PC-3 (cell line): ENCODE results near the gene HSPB8.

ENCODE experiments used
- CTCF ChIP-seq: fragments of 300-600 bp; sonication (generic); conservative IDR thresholded peaks from 2 replicates; pipeline ENCODE4 v1.5.1; 2017; ENCODE audit warnings: antibody characterized with exemption, low read depth, mild to moderate bottlenecking, low read length
- EZH2 ChIP-seq: fragments of 300-600 bp; sonication (generic); IDR thresholded peaks from one replicate; pipeline ENCODE4 v1.6.1; 2017; ENCODE audit warnings: antibody characterized with exemption, mild to moderate bottlenecking, low read length; ENCODE audit not compliant: unreplicated experiment
- EZH2phosphoT487 ChIP-seq: fragments of 300-600 bp; sonication (generic); IDR thresholded peaks from 2 replicates; pipeline ENCODE4 v1.6.1; 2018; ENCODE audit warnings: mild to moderate bottlenecking, antibody characterized with exemption, low read length, borderline replicate concordance

DNA sequence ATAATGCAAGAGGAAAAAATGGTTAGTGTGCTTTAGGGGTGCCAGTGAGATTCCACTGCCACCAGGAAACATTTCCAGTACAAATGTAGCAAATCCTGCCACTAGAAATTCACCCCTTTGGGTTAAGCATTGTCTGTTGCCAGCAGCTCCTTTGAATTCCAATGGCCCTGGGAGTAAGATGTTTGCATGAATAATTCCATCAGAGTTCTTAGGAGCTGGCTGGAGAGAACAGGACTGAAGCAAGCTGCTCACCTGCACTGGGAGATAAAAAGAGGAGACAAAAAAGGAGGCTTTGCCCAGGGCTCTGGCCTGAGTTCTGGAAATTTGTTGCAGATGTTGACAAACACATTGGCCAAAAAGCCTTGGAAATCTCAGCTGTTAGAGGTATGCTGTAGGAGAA, 57.6 kb downstream of the HSPB8 start:
- no peak for TF ChIP-seq CTCF
- TF ChIP-seq EZH2phosphoT487, result no peak
- TF ChIP-seq EZH2, result no peak
